Fibroblast of peridontal ligament (primary cell): ENCODE results near the gene ZNRF4.

Experiments used
- DNase-seq: peaks from one replicate; pipeline ENCODE4 v3.0.0-alpha.2; 2010; ENCODE audit errors: extremely low read depth

The ZNRF4 gene

DNA sequence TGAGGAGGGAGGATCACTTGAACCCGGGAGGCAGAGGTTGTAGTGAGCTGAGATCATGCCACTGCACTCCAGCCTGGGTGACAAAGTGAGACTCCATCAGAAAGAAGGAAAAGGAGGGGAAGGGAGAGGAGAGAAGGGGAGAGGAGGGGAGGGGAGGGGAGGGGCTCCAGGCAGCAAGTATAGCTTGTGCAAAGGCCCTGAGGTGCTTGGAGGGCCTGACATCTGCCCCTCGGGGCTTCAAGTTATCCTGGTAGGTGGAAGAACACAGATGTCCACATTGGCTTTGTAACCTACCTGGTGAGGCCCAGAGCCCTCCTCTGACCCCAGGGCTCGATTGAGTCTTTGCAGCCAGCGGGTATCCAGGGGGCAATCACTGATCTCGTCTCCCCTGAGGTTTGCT, 11.5 kb upstream of the ZNRF4 start:
- no peak for DNase-seq

- DNase-seq, result no peak
Observed at GRCh38 chr19:5444431-5444830, 10.8 kb upstream of the ZNRF4 start.

GRCh38 chr19:5445071-5445470, 10.1 kb upstream of the ZNRF4 start:
- DNase-seq, result no peak

GRCh38 chr19:5445561-5446055, 9.6 kb upstream of the ZNRF4 start:
- DNase-seq, result no peak

DNA sequence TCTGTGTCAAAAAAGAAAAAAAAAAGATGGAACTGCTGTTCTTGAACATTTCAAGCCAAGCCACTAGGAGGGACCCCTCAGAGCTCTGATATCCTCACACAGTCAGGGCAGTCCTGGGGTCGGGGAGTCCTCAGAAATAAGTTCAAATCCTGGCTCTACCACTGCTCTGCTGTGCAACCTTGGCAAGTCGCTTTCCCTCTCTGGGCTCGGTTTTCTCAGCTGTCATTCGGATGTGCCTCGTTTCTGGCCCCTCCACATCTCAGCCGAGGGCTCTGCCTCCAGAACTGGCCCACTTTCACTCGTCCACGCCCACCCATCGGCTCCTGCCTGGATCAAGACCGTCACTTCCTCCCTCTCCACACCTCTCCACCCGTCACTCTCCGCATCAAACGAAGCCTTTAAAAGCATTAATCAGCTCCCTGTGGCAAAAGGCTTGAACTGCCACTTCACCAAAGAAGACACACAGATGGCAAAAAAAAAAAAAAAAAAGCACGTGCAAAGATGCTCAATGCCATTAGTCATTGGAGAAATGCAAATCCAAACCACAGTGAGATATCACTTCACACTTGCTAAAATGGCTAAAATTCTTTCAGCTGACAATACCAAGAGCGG, 7.4 kb upstream of the ZNRF4 start:
- no peak for DNase-seq

DNA sequence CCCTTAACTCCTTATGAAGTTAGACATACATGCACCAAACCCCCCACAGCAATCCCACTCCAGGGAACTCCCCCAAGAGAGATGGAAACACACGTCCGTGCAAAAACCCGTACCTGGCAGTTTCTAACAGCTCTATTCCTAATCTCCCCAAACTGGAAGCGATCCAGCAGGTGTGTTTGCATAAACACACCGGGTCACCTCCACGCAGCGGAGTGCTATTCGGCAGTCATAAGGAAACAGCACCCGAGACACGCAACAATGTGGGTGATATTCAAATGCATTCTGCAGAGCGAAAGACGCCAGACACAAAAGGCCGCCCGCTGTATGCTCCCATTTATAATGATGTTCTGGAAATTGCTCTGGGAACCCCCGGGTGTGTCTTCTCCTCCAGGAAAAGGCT, 6.8 kb upstream of the ZNRF4 start:
- DNase-seq, result no peak

DNA sequence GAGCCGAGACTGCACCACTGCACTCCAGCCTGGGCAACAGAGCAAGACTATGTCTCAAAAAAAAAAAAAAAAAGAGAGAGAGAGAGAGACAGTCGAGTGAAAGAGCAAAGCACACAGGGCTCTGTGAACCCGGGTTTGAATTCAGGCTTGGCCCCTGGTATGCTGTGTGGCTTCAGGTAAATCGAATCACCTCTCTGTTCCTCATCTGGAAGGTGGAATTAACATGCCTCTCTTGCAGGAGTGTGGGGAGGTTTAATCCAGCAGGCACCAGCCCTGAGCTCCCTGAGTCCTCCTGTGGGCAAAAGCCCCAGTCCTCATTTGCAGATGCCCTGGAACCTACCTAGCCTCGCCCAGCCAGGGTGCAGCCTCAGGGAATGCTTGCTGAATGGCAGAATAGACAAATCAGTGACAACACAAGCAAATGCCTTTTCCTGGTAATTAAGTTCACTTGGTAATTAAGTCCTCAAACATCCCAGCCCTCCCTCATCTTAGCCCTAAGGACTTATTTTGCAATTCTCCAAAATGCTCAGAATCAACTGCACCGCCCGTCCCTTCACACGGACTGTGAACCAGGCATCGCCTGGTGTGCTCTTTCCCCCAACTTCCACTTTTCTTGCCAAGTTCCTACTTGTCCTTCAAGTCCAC, 4.6 kb upstream of the ZNRF4 start:
- no peak for DNase-seq

GRCh38 chr19:5451494-5451893, 3.7 kb upstream of the ZNRF4 start:
- no peak for DNase-seq

DNA sequence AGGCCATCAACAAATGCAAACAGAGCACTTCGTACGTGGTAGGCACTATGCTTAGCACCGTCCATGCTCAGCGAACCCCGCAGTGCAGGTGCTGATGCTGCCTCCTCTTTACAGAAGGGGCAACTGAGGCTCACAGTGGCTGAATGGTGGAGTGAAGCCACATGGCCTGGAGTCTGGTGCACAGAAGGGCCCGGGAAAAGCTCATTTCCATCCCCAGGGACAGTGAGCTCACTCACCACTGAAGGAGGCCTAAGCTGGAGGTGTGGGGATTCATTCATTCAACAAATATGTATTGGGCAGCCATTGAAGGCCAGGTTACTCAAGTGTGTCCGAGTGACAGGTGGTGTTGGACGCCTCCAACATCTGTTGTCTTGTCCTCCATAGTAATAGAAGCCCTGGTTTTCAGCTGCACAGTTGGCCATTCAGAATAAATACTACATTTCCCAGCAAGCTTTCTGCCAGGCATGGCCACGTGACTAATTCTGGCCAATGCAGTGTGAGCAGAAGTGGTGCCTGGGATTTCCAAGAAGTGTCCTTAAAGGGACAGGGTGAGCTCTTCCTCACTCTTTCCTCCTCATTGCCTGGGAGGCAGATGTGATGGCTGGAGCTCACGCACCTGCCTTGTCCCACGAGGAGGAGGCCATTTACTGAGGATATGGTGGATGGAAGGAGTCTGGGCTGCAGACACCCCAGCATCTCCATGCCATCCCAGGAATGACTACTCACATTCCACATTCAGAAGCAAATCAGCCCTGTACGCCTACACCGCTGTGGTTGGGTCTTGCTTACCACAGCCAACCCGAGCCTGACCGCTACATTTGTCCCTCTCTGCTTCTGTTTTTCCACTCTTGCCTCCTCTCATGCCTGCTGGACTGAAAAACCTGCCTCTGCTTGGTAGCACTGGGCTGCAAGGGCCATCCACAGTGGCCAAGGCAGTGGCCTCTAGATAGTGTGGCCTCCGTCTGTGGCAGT, 2.3 kb upstream of the ZNRF4 start:
- DNase-seq, result no peak

DNA sequence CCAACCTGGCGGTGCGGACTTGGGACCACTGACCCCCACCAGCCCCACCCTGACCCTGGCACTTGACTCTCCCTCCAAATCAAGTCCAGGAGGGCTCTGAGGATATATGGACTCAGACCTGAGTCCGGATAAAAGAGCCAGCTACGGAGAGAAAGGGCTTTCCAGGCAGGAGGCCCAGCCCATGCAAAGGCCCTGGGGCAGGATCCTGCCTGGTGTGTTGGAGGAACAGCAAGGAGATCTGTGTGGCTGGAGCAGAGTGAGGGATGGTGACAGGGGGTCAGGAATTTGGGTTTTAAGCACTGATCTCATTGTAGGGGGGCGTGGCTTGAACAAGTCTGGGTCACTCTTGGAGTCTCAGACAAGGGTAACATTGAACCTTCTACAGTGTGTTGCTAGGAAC, 474 bp upstream of the ZNRF4 start:
- DNase-seq, result no peak

DNA sequence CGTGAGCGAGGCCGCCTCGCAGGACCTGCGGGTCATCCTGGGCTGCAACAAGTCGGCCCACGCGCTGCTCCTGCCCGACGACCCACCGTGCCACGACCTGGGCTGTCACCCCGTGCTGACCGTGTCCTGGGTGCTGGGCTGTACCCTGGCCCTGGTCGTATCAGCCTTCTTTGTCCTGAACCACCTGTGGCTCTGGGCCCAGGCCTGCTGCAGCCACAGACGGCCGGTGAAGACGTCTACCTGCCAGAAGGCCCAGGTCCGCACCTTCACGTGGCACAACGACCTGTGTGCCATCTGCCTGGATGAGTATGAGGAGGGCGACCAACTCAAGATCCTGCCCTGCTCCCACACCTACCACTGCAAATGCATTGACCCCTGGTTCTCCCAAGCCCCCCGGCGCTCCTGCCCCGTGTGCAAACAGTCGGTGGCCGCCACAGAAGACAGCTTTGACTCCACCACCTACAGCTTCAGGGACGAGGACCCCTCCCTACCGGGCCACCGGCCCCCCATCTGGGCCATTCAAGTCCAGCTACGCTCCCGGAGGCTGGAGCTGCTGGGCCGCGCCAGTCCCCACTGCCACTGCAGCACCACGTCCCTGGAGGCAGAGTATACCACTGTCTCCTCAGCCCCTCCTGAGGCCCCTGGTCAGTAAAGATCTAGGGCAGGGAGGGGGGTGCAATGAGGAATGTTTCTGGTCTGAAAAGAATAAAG, 1.1 kb downstream of the ZNRF4 start:
- DNase-seq, result no peak

DNA sequence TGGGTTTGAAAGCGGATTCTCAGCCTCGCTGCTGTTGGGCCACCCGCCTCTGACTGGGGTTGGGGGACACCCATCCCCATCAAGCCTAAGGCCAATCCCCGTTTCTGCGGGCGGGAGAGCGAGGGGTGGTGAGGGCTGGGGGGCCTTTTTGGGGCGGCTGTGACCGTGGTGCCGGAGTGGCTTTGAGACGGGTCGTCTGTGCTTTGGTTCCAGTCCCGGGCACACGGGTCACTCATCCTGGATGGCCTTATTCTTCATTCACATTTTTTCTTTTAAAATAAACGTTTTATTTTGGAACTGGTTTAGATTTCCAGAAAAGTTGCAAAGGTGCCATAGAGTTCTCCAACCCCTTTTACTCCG, 1.6 kb downstream of the ZNRF4 start:
- DNase-seq, result no peak

DNA sequence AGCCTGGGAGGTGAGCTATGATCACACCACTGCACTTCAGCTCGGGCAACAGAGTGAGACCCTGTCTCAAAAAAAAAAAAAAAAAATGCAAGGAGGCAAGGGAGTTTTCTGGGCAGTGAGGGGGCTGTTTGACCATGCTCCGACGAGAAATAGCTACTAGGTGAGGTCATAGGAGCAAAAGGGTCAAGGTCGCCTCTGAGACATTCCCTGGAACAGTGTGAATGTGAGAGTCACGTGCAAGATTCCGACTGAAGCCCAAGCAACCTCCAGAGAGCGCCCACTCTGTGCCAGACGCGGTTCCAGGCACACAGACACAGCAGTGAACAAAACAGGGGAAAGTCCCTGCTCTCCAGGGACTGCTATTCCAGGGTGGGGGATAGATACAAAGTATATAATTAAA, 2.5 kb downstream of the ZNRF4 start:
- DNase-seq, result no peak

- no peak for DNase-seq
Observed at GRCh38 chr19:5458420-5458819, 3.2 kb downstream of the ZNRF4 start.

- no peak for DNase-seq
Observed at GRCh38 chr19:5459360-5459759, 4.1 kb downstream of the ZNRF4 start.

GRCh38 chr19:5460748-5461147, 5.5 kb downstream of the ZNRF4 start:
- no peak for DNase-seq

GRCh38 chr19:5463959-5464358, 8.7 kb downstream of the ZNRF4 start:
- no peak for DNase-seq

DNA sequence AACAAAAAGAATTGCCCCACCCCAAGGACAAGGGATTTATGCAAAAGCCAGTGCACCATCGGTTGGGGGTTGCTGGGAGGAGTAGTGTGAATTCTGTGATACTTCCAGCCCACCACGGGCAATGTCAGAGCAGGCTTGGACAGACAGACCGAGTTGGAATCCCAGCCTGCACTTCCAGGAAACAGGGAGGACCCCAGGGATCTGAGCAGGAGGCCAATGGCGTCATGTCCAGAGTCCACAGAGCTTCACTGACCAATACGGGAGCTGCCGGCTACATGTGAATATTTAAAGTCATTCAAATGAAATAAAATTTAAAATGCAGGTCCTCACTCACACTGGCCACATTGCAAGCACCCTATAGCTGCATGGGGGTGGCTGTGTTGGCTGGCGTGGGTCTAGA, 10.9 kb downstream of the ZNRF4 start:
- no peak for DNase-seq

DNA sequence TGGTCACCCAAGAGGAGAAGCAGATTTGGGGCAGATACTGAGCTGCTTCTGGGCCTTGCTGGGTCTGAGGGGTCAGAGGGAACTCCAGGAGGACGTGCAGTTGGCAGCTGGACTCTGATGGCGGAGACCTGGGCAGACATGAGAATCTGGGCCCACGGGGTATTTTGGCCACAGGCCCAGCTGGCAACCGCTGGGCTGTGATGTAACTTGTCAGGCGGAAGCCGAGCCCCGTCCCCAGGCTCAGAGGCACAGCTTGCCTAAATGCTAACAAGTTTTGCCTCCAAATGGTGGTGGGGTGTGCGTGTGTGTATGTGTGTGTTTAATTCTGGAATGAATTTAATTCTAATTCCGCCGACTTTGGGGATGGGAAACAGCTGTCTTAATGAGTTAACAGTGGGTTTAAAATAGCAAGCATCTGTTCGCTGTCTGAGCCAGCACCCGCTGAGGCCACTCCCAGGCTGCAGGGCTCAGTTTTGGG, 11.6 kb downstream of the ZNRF4 start:
- DNase-seq, result no peak

- no peak for DNase-seq
Observed at GRCh38 chr19:5470264-5470671, 15.1 kb downstream of the ZNRF4 start.

DNA sequence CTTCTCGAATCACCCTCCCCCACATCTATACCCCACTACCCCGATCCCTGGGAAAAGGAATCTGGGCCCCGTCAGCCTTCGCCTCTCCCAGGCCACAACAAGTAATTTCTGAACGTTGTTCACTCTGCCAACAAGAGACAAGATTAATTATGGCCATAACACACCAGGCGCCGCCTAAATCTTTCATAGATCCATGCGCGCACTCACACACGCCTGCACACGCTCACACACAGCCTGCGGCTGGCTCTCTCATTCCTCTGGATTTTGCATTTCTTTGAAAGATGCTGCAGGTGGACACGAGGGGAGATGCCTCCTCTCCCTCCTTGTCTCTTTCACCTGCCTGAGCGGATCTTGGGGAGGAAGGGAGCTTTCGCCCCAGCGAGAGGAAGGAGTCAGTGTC, 17.1 kb downstream of the ZNRF4 start:
- DNase-seq, result no peak

- DNase-seq, result no peak
Observed at GRCh38 chr19:5473646-5474045, 18.4 kb downstream of the ZNRF4 start.
